NCI-H128 (cell line): ENCODE results near the gene LRRC4B.

ENCODE experiments used
- DNase-seq: peaks from one replicate; lab custom pipeline; 2025; ENCODE audit not compliant: unreplicated experiment; lab: John Stamatoyannopoulos, UW

Gene LRRC4B

DNA sequence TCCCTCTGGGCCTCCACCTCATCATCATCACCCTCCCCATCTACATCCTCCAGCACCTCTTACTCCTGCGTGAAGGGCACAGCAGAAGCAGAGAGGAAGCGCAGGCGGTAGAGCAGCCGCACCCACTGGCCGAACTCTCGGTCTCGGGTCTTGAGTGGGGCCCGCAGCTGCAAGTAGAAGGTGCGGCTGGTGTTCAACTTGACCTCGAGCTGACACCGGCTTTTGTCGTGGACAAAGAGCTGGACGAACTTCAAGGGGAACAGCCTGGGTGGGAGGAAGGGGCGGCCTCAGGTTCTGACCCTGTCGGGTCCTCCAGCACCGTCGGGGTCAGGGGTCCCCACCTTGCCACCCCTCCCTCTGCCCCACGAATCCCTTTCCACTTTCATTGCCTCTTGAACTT is 100.7 kb downstream of the LRRC4B start:
- no peak for DNase-seq
